ENCODE results near the gene SHQ1. TPM values are rescaled to one million over a fixed set of nuclear protein-coding genes. Genes with fewer than 3 reads are reported as not detected.
A peak's percentile ranks its signal among the peaks of the same experiment; 100 is the strongest.

Gene SHQ1
- total RNA-seq, 3 donors from 2014 or later = 39.2 to 52.1 (median 44.4) TPM

DNA sequence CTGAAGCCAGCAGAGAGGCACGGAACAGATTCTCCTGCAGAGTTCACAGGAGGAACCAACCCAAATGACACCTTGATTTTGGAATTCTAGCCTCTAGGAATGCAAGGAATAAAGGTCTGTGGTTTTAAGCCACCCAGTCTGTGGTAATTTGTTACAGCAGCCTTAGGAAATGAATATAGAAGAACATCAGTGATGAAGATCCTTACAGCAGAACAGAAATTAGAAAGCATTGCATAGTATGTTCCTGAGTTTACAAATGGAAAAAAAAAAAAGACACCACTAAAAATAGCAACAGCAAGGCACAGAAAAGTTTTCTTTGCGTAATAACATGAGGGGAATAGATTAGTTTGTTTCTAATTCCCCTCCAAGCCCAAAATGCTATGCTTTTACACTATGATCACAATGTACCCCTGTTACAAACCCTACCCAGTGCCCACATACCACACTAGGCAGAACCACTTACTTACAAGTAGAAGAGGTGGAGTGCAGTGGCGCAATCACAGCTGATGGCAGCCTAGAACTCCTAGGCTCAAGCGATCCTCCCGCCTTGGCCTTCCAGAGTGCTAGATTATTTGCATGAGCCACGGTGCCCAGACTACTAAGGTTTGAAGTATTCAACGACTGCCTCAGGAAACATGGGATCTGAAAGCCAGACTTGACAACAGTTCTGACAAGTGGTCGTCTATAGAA, 84.3 kb downstream of the SHQ1 start:
- ATAC-seq (no peak), DNase-seq (no peak)
- Mint-ChIP-seq H3K9me3 (no peaks in the 10 kb centered on the region), H3K27me3 (ENCODE audit: low read depth) (no peaks in the 10 kb centered on the region), H3K4me3 (no peak overlapping the region), H3K4me1 (ENCODE audit: low read depth) (peaks cover 20% of the 10 kb centered on the region), H3K36me3 (ENCODE audit: insufficient read depth) (peaks cover 35% of the 10 kb centered on the region)

GRCh38 chr3:72761410-72761809, 86.8 kb downstream of the SHQ1 start:
- Mint-ChIP-seq H3K27me3 (ENCODE audit: low read depth) (no peaks in the 10 kb centered on the region), H3K4me3 (no peak overlapping the region), H3K4me1 (ENCODE audit: low read depth) (peaks cover 40% of the 10 kb centered on the region), H3K36me3 (ENCODE audit: insufficient read depth) (peaks cover 30% of the 10 kb centered on the region), H3K9me3 (no peaks in the 10 kb centered on the region)
- DNase-seq (no peak), ATAC-seq (no peak)

- DNase-seq = no peak
- H3K9me3 Mint-ChIP-seq = no peaks in the 10 kb centered on the region
- H3K27me3 Mint-ChIP-seq (ENCODE audit: low read depth) = no peaks in the 10 kb centered on the region
- no peak for ATAC-seq
- peaks cover 25% of the 10 kb centered on the region for H3K36me3 Mint-ChIP-seq (ENCODE audit: insufficient read depth)
- peaks cover 44% of the 10 kb centered on the region for H3K4me1 Mint-ChIP-seq (ENCODE audit: low read depth)
- H3K4me3 Mint-ChIP-seq = no peak overlapping the region
Measured at GRCh38 chr3:72760225-72760624, 88.0 kb downstream of the SHQ1 start.

DNA sequence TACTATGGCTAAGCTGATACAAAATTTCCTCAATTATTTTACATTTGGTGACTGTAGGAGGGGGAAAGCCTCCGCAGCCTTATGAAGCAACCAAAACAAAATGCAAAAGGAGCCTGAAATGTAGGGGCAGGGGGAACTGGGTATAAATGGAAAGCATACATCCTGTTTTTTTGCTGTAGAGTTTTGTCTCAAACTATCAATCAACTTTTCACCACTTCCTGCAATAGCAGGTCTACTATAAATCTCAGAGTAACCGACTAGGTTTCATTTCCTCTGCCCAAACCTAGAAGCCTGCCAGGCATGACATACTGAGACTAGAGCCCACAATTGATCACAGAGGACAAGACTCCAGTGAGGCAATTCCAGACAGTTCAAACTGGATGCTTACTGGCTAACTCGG, 91.3 kb downstream of the SHQ1 start:
- peak; percentile 10 for DNase-seq
- peak; percentile 93 to 96 for ATAC-seq
- Mint-ChIP-seq H3K4me3 (peak overlapping the region; percentile 25), H3K27me3 (ENCODE audit: low read depth) (no peaks in the 10 kb centered on the region), H3K36me3 (ENCODE audit: insufficient read depth) (peaks cover 9% of the 10 kb centered on the region), H3K9me3 (no peaks in the 10 kb centered on the region), H3K4me1 (ENCODE audit: low read depth) (peaks cover 48% of the 10 kb centered on the region)

DNA sequence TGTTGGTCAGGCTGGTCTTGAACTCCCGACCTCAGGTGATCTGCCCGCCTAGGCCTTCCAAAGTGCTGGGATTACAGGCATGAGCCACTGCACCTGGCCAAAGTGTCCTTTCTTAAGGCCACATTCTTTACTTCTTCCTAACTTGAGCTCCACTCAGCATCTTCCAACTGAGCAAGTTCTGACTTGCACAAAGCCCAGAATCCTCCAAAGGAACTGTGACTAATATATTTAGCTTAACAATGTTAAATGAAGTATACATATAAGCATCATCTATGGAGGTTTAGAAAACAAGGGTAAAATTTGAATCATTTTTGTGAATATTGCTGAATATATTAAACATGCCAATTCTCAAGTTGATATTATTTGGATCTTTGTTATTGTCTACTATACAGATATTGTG, 93.7 kb downstream of the SHQ1 start:
- H3K4me1 Mint-ChIP-seq (ENCODE audit: low read depth) = peaks cover 39% of the 10 kb centered on the region
- H3K36me3 Mint-ChIP-seq (ENCODE audit: insufficient read depth) = peaks cover 12% of the 10 kb centered on the region
- ATAC-seq (no peak), DNase-seq (no peak)
- H3K4me3 Mint-ChIP-seq = no peak overlapping the region
- H3K27me3 Mint-ChIP-seq (ENCODE audit: low read depth) = no peaks in the 10 kb centered on the region
- no peaks in the 10 kb centered on the region for H3K9me3 Mint-ChIP-seq

- Mint-ChIP-seq H3K36me3 (ENCODE audit: insufficient read depth) (peaks cover 16% of the 10 kb centered on the region), H3K4me1 (ENCODE audit: low read depth) (peaks cover 46% of the 10 kb centered on the region), H3K27me3 (ENCODE audit: low read depth) (no peaks in the 10 kb centered on the region), H3K9me3 (no peaks in the 10 kb centered on the region), H3K4me3 (no peak overlapping the region)
- no peak for DNase-seq
- no peak for ATAC-seq
Measured at GRCh38 chr3:72753495-72753894, 94.8 kb downstream of the SHQ1 start.

DNA sequence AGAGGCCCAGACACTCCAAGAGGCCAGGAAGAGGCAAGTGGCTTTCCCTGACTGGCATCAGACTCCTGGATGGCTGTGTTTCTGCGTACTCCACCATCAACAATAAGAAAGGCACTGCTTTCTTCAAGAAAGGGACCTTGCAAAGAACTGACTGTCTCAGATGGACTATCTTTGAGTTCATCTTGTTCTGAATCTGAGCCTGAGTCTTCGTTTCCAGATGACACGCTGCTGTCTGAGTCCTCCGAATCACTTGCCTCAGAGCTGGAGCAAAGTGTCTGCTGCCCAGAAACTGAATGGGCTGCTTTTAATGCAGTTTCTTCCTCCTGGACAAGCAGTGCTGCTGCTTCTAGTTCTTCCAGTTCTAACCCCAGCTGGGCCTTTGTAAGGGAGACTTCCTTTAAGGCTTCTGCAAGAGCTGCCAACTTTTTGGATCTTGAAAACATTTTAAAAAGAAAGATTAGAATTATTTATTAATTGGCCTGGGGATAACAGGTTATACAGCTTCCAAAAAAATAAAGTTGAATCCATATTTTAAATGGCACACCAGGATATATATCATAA, 97.8 kb downstream of the SHQ1 start:
- no peak for ATAC-seq
- Mint-ChIP-seq H3K4me1 (ENCODE audit: low read depth) (peaks cover 32% of the 10 kb centered on the region), H3K36me3 (ENCODE audit: insufficient read depth) (peaks cover 17% of the 10 kb centered on the region), H3K27me3 (ENCODE audit: low read depth) (no peaks in the 10 kb centered on the region), H3K9me3 (no peaks in the 10 kb centered on the region), H3K4me3 (no peak overlapping the region)
- DNase-seq = no peak

DNA sequence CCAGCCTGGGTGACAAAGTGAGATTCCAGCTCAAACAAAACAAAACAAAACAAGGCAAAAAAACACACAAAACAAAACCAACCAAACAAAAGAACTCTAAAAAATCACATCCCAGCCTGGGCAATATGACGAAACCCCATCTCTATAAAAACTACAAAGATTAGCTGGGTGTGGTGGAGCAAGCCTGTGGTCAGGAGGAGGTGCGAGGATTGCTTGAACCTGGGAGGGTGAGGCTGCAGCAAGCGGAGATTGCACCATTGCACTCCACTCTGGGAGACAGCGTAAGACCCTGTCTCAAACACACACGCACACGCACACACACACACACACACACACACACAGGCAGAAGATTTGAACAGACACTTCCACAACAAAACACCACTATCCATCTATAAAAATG, 99.6 kb downstream of the SHQ1 start:
- Mint-ChIP-seq H3K27me3 (ENCODE audit: low read depth) (no peaks in the 10 kb centered on the region), H3K4me3 (no peak overlapping the region), H3K36me3 (ENCODE audit: insufficient read depth) (peaks cover 17% of the 10 kb centered on the region), H3K4me1 (ENCODE audit: low read depth) (peaks cover 24% of the 10 kb centered on the region), H3K9me3 (no peaks in the 10 kb centered on the region)
- no peak for ATAC-seq
- no peak for DNase-seq

DNA sequence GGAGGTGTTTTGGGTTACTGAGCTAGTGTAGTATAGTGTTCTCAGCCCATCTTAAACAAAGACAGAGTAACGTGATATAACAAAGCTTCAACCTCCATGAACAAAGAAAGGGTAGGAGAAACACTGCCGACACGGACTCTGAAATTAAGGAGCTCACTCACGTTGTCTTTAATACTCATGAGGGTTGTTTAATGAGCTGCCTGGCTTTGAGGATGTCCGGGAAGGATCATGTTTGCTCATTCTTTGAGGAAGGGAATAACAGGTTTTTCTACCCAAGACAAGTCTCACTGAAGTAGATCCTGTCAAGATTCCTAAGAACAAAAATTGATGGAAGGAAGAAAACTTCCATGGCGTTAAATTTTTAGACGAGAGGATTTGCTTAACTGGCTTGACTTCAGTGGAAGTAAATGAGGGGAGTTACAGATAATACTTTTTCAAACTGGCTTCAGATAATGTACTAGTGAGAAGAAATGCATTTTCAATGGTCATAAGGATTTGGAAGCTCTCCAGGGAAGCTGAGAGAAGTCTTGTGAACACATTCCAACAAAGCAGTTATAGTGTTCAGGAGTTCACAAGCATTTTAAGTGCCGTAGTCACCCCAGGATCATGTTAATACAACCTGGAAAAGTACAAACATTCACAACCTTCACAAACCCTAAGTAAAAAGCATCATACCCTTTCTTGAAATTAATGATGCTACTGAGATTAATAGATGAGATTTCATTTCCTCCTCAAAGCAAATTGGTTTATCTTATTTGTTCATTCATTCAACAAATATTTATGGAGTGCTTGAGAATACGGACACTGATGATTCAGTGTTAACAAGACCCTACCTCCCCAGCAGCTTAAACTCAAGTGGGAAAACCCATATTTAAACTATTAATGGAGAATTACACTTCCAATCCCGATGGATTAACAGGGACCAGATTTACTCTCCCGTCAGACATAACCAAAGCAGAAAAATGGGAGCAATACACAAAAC, 101.5 kb downstream of the SHQ1 start:
- DNase-seq (no peak), ATAC-seq (no peak)
- H3K27me3 Mint-ChIP-seq (ENCODE audit: low read depth) = no peaks in the 10 kb centered on the region
- no peak overlapping the region for H3K4me3 Mint-ChIP-seq
- no peaks in the 10 kb centered on the region for H3K9me3 Mint-ChIP-seq
- peaks cover 24% of the 10 kb centered on the region for H3K4me1 Mint-ChIP-seq (ENCODE audit: low read depth)
- H3K36me3 Mint-ChIP-seq (ENCODE audit: insufficient read depth) = peaks cover 15% of the 10 kb centered on the region

GRCh38 chr3:72745146-72745999, 102.9 kb downstream of the SHQ1 start:
- peaks cover 15% of the 10 kb centered on the region for H3K36me3 Mint-ChIP-seq (ENCODE audit: insufficient read depth)
- H3K4me1 Mint-ChIP-seq (ENCODE audit: low read depth) = peaks cover 28% of the 10 kb centered on the region
- DNase-seq = no peak
- H3K27me3 Mint-ChIP-seq (ENCODE audit: low read depth) = no peaks in the 10 kb centered on the region
- ATAC-seq = no peak
- no peaks in the 10 kb centered on the region for H3K9me3 Mint-ChIP-seq
- H3K4me3 Mint-ChIP-seq = no peak overlapping the region

GRCh38 chr3:72744330-72744729, 103.9 kb downstream of the SHQ1 start:
- no peaks in the 10 kb centered on the region for H3K27me3 Mint-ChIP-seq (ENCODE audit: low read depth)
- ATAC-seq (no peak), DNase-seq (no peak)
- H3K9me3 Mint-ChIP-seq = no peaks in the 10 kb centered on the region
- H3K4me1 Mint-ChIP-seq (ENCODE audit: low read depth) = peaks cover 25% of the 10 kb centered on the region
- H3K36me3 Mint-ChIP-seq (ENCODE audit: insufficient read depth) = peaks cover 6% of the 10 kb centered on the region
- H3K4me3 Mint-ChIP-seq = no peak overlapping the region

- DNase-seq = no peak
- Mint-ChIP-seq H3K36me3 (ENCODE audit: insufficient read depth) (no peaks in the 10 kb centered on the region), H3K4me3 (peak overlapping the region; percentile 80), H3K9me3 (no peaks in the 10 kb centered on the region), H3K4me1 (ENCODE audit: low read depth) (peaks cover 20% of the 10 kb centered on the region), H3K27me3 (ENCODE audit: low read depth) (no peaks in the 10 kb centered on the region)
- peak in 1 of 2 donors; percentile 10 for ATAC-seq
Measured at GRCh38 chr3:72739531-72740466, 108.4 kb downstream of the SHQ1 start.

Measured in activated T-cell treated with anti-CD3 and anti-CD28 coated beads, Interleukin-2, amount 50 U/mL, for 4 hours (primary cell).